ENCODE measurements around the gene C2CD2. TPM values are rescaled to one million over a fixed set of nuclear protein-coding genes. Genes with fewer than 3 reads are reported as not detected.

Gene C2CD2
- total and polyA plus RNA-seq, 3 donors from 2014 or later: 8.6 to 17.4 (median 13.2) TPM

DNA sequence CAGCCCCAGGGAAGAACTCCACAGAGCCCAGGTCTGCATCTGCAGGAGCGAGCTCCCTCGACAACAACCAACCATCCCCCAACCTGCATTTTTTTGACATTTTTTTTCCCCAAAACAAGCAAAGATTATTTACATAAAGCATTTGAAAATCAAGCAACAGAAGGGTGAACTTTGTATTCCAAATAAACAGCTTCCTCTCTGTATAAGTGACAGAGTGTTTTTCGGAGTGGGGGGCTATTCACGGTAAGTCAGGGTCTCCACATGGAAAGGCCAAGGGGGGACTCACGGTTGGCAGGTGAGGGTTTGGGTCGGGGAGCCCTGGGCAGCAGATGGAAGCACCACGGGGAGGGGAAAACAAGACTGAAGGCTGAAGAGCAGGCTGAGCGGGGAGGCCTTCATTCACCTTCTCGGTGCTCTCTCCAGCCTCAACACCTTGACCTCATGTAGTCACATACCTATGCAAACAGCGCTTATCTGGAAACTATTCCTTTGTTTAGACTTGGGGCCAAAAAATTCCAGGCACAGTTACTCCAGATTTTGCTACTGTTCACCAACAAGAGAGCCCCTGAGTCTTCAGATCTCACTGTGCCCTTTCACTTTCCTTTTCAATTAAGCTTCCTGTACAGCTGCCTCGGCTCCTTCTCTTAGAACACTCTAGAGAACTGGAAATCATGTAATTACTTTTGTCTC, 27.6 kb downstream of the C2CD2 start:
- intact Hi-C loops (cut with DNase I; ENCODE audit: low total_unique reads): no loop called here
- no peak for DNase-seq
- Histone ChIP-seq H3K27me3 (no peaks in the 10 kb centered on the region), H3K4me3 (no peak overlapping the region), H3K9me3 (no peaks in the 10 kb centered on the region), H3K27ac (peak overlapping the region; percentile 0 to 84), H3K36me3 (ENCODE audit: low read depth, missing control alignments) (no peaks in the 10 kb centered on the region), H3K4me1 (peaks cover 30% of the 10 kb centered on the region)
- 32 to 47% methylated on average over 11 of the region's 11 CpGs for WGBS, 2 donors
- TF ChIP-seq, protein P1, sequence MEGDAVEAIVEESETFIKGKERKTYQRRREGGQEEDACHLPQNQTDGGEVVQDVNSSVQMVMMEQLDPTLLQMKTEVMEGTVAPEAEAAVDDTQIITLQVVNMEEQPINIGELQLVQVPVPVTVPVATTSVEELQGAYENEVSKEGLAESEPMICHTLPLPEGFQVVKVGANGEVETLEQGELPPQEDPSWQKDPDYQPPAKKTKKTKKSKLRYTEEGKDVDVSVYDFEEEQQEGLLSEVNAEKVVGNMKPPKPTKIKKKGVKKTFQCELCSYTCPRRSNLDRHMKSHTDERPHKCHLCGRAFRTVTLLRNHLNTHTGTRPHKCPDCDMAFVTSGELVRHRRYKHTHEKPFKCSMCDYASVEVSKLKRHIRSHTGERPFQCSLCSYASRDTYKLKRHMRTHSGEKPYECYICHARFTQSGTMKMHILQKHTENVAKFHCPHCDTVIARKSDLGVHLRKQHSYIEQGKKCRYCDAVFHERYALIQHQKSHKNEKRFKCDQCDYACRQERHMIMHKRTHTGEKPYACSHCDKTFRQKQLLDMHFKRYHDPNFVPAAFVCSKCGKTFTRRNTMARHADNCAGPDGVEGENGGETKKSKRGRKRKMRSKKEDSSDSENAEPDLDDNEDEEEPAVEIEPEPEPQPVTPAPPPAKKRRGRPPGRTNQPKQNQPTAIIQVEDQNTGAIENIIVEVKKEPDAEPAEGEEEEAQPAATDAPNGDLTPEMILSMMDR (IDR thresholded peaks at IDR 0.05): no peak
- TF ChIP-seq POLR2A (IDR thresholded peaks at IDR 0.05): no peak

GRCh38 chr21:41925767-41926116, 28.1 kb downstream of the C2CD2 start:
- intact Hi-C loops (cut with DNase I; ENCODE audit: low total_unique reads): no loop called here
- no peak for DNase-seq
- Histone ChIP-seq H3K27ac (peak overlapping the region; percentile 0 to 84), H3K9me3 (no peaks in the 10 kb centered on the region), H3K36me3 (ENCODE audit: low read depth, missing control alignments) (no peaks in the 10 kb centered on the region), H3K27me3 (no peaks in the 10 kb centered on the region), H3K4me1 (peaks cover 30% of the 10 kb centered on the region), H3K4me3 (no peak overlapping the region)
- WGBS, 2 donors: 76 to 83% methylated on average over 4 of the region's 4 CpGs
- TF ChIP-seq POLR2A (IDR thresholded peaks at IDR 0.05): no peak
- TF ChIP-seq, protein P1 (IDR thresholded peaks at IDR 0.05): no peak

- TF ChIP-seq POLR2A (IDR thresholded peaks at IDR 0.05): no peak
- TF ChIP-seq, protein P1 (IDR thresholded peaks at IDR 0.05): no peak
- no peak overlapping the region for H3K4me3 ChIP-seq
- no peak for DNase-seq
These were observed 29.5 kb downstream of the C2CD2 start for GRCh38 chr21:41924368-41924754.

GRCh38 chr21:41923631-41924367, 30.0 kb downstream of the C2CD2 start:
- H3K4me1 ChIP-seq: peaks cover 27% of the 10 kb centered on the region
- 35 to 53% methylated on average over 7 of the region's 7 CpGs for WGBS, 2 donors
- intact Hi-C loops (cut with DNase I; ENCODE audit: low total_unique reads): no loop called here
- peak overlapping the region; percentile 47 to 63 for H3K27ac ChIP-seq
- no peaks in the 10 kb centered on the region for H3K9me3 ChIP-seq
- no peaks in the 10 kb centered on the region for H3K27me3 ChIP-seq
- TF ChIP-seq, protein P1 (IDR thresholded peaks at IDR 0.05): no peak
- TF ChIP-seq POLR2A (IDR thresholded peaks at IDR 0.05): no peak
- H3K4me3 ChIP-seq: no peak overlapping the region
- no peaks in the 10 kb centered on the region for H3K36me3 ChIP-seq (ENCODE audit: low read depth, missing control alignments)
- DNase-seq: no peak

More at GRCh38 chr21:41924368-41924754, 29.5 kb downstream of the C2CD2 start:
- Histone ChIP-seq H3K36me3 (ENCODE audit: low read depth, missing control alignments) (no peaks in the 10 kb centered on the region), H3K27ac (peak overlapping the region; percentile 47 to 63), H3K4me1 (peaks cover 27% of the 10 kb centered on the region), H3K27me3 (no peaks in the 10 kb centered on the region), H3K9me3 (no peaks in the 10 kb centered on the region)
- intact Hi-C loops (cut with DNase I; ENCODE audit: low total_unique reads): no loop called here
- WGBS, 2 donors: 58 to 68% methylated on average over 6 of the region's 6 CpGs
